NCI-H345 treated with DMSO at 0.1 percent for 48 hours (cell line): ENCODE measurements around the gene VASN.
"Not testable (repeated sequence)": the region's sequence is repeated elsewhere in the genome, so short reads cannot be mapped to it uniquely, and the experiment has no call there.

Experiments used
- DNase-seq: peaks from one replicate; lab custom pipeline; 2025; ENCODE audit not compliant: unreplicated experiment; lab: John Stamatoyannopoulos, UW

The VASN gene

GRCh38 chr16:4336701-4337539 lies 34.7 kb upstream of the VASN start:
- no peak for DNase-seq

GRCh38 chr16:4337540-4338088 lies 34.0 kb upstream of the VASN start:
- DNase-seq: no peak

GRCh38 chr16:4338125-4338582 lies 33.5 kb upstream of the VASN start:
- no peak for DNase-seq

- no peak for DNase-seq
These were observed 32.8 kb upstream of the VASN start for GRCh38 chr16:4338712-4339299.

- DNase-seq: no peak
These were observed 32.2 kb upstream of the VASN start for GRCh38 chr16:4339455-4339854.

- DNase-seq: peak; percentile 64
These were observed 31.7 kb upstream of the VASN start for GRCh38 chr16:4339909-4340308.

GRCh38 chr16:4340443-4340842 lies 31.2 kb upstream of the VASN start:
- no peak for DNase-seq

- DNase-seq: no peak
These were observed 30.4 kb upstream of the VASN start for GRCh38 chr16:4341250-4341649.

- no peak for DNase-seq
These were observed 28.5 kb upstream of the VASN start for GRCh38 chr16:4342866-4343744.

GRCh38 chr16:4344300-4344982 lies 27.2 kb upstream of the VASN start:
- not testable (repeated sequence) for DNase-seq

GRCh38 chr16:4344983-4345835 lies 26.4 kb upstream of the VASN start:
- DNase-seq: peak; percentile 99

GRCh38 chr16:4345836-4346781 lies 25.5 kb upstream of the VASN start:
- peak; percentile 56 for DNase-seq

- no peak for DNase-seq
These were observed 24.6 kb upstream of the VASN start for GRCh38 chr16:4347010-4347409.

GRCh38 chr16:4347765-4348509 lies 23.7 kb upstream of the VASN start:
- DNase-seq: no peak

- DNase-seq: no peak
These were observed 22.3 kb upstream of the VASN start for GRCh38 chr16:4349332-4349731.

GRCh38 chr16:4350365-4350786 lies 21.3 kb upstream of the VASN start:
- no peak for DNase-seq

GRCh38 chr16:4350787-4351659 lies 20.6 kb upstream of the VASN start, which contains the start of gene PAM16:
TSS of gene PAM16 (minus strand) at chr16:4351321. CDS start at chr16:4351234, 87 bp downstream.
- DNase-seq: peak; percentile 90
